NOMO-1 treated with DMSO at 0.1 percent for 48 hours (cell line): ENCODE results near the gene MYDGF.

ENCODE experiments used
- DNase-seq: peaks from one replicate; lab custom pipeline; 2025; ENCODE audit not compliant: unreplicated experiment; lab: John Stamatoyannopoulos, UW

Gene MYDGF

GRCh38 chr19:4609878-4610511 is 60.1 kb downstream of the MYDGF start:
- DNase-seq = peak; percentile 76
